GM19193 (cell line): ENCODE results near the gene ELOA2.

ENCODE experiments used
- POLR2A ChIP-seq: IDR thresholded peaks from 4 replicates; pipeline ENCODE4 v1.6.1; 2011; ENCODE audit not compliant: insufficient read depth, insufficient read length; ENCODE audit errors: extremely low read depth

The ELOA2 gene, protein sequence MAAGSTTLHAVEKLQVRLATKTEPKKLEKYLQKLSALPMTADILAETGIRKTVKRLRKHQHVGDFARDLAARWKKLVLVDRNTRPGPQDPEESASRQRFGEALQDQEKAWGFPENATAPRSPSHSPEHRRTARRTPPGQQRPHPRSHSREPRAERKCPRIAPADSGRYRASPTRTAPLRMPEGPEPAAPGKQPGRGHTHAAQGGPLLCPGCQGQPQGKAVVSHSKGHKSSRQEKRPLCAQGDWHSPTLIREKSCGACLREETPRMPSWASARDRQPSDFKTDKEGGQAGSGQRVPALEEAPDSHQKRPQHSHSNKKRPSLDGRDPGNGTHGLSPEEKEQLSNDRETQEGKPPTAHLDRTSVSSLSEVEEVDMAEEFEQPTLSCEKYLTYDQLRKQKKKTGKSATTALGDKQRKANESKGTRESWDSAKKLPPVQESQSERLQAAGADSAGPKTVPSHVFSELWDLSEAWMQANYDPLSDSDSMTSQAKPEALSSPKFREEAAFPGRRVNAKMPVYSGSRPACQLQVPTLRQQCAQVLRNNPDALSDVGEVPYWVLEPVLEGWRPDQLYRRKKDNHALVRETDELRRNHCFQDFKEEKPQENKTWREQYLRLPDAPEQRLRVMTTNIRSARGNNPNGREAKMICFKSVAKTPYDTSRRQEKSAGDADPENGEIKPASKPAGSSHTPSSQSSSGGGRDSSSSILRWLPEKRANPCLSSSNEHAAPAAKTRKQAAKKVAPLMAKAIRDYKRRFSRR

DNA sequence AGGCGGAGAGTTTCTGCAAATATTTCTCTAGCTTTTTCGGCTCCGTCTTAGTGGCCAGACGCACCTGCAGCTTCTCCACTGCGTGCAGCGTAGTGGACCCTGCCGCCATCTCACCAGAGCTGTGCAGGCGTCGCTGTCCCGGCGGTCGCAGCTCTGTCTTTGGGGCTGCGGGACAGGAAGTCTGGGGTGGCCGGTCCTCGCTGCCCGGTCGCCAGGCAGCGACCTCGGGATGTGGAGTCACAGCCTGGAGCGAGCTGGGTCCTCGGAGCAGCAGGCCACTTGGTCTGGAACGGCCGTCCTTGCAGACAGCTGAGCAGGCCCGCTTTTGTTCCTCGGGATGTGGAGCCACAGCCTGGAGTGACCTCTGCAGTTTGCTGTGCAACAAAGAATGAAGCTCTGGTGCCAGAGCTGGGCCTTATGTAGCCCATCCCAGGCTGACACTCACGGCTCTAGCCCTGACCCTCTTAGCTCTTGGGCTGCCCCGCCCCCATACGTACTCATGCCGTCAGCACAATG lies at the start of gene ELOA2:
Gene ELOA2 (minus strand): TSS at position 466 of the 516 bp plus-strand sequence. CDS start 357 bp downstream, at position 109.
- TF ChIP-seq POLR2A = no peak

DNA sequence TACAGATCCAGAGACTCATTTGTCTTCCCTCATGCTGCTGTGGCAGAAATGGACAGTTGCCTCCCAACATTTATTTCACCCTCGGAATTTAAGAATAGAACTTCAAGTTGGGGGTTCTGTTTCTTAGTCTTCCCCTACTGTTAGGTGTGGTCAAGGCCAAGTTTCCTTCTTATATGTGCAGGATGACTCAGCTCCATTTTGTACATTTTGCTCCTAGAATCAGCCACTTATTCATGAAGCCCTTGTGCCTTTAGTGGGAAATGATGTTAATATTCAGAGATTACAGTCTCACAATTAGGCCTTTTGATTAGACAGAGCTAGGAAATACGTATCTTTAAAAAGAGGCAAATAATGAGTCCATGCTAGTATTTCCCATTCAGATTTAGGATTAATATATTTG lies 46.2 kb upstream of the ELOA2 start:
- TF ChIP-seq POLR2A = no peak

DNA sequence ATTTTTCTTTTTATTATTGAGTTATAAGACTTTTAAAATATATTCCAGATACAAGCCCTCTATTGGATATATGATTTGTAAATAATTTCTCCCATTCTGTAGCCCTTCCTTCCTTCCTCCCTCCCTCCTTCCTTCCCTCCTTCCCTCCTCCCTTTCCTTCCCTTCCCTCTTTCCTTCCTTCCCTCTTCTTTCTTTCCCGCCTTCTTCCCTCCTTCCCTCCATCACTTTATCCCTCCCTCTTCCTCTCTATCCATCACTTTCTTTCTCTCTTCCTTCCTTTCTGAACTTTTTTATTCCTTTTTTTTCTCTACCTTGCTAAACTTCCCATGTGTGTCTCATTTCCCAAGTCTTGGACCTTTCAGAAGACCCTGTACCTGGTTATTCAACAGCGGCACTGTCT lies 45.5 kb upstream of the ELOA2 start:
- TF ChIP-seq POLR2A = no peak

DNA sequence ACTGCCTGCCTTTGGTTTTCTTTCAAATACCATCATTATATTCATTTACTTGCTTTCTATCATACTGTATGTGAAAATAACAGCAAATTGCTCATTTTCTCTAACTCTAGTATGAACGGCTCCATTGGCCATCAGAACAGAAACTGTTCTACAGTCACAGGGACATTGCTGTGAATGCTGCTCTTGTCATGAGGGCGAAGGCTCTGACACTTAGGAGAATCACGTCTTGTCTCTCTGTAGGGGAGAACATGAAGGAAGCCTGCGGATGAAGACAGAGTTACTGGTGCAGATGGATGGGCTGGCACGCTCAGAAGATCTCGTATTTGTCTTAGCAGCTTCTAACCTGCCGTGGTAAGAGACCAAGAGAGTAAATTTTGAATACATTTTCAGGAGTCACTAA lies 41.7 kb upstream of the ELOA2 start:
- TF ChIP-seq POLR2A = no peak

DNA sequence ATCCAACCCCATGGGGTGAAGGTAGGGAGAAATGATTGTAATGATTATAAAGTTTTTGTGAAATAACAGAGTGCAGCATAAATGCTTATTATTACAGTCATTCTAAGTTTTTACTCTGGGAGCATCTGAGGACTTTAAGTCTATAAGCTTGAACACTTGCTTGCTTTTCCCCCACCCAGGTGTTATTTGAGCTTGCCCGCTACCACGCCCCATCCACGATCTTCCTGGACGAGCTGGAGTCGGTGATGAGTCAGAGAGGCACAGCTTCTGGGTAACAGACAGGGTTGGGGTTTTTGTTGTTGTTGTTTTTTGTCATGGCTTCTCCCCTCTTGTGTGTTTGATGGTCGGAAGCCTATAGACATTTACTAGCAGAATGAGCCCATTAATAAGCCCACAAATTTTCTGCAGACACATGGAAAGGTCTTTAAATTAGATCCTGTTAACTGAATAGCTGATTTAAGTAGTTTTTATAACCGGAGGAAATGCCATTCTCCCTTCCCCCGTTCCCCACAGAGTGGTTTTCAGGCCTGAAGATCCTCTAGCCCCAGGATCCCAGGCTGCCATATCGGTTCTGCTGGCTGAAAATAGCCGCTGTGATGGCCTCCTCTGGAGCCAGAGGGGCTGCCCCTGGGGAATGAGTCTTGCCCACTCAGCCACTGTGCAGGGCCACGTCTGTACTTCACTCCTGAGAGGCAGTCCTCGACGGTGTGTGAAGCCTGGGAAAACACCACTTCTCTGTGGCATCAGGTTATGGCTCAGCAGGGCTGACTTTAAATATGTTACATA lies 39.9 kb upstream of the ELOA2 start:
- TF ChIP-seq POLR2A = no peak

DNA sequence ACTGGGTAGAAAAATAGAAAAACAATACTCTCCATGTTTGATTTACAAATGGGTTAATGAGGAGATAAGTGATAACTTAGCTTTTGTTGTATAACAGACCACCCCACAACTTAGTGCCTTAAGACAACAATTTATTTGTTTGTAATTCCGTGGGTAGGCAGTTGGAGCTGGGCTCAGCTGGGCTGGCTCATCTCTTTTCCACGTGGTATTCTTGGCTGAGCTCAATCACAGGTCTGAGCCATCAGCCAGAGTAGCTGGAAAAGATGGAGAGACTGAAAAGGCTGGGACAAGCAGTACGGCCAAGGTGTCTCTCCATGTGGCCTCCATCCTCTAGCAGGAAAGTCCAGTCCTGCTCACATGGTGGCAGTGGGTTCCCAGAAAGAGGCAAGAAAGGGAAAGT lies 32.2 kb upstream of the ELOA2 start:
- TF ChIP-seq POLR2A = no peak

DNA sequence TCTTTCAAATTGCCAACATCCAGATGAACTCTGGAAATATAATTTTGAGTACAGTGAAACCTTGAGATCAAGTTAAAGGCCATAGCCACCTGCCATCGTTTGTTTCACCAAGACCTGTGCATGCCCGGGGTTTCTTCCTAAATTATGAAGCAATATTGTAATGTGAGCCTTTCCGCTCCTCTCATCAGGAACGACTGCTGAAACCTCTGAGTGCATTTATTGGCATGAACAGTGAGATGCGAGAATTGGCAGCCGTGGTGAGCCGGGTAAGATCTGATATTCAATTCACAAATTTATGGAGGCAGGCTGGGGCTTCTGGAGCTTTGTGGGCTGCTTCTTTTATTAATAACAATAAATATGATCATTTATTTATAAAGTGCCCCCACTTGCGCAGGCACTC lies 27.7 kb upstream of the ELOA2 start:
- TF ChIP-seq POLR2A = no peak

DNA sequence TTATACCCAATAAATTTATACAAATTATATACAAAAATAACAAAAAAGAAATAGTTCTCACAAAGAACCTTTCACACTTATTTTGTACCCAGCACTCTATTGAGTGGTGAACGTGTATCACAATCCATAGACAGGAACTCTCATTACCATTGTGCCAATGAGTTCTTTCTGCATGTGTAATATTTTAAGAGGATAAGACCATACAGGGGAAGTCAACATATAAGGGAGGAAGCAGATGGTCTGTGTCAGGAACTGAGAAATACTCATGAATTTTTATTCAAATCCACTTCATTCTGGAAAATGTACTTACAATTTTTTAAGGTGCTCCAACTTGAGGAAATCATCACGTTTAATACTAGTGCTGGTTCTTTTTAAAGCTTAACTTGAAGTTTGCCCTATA lies 27.1 kb upstream of the ELOA2 start:
- TF ChIP-seq POLR2A = no peak

DNA sequence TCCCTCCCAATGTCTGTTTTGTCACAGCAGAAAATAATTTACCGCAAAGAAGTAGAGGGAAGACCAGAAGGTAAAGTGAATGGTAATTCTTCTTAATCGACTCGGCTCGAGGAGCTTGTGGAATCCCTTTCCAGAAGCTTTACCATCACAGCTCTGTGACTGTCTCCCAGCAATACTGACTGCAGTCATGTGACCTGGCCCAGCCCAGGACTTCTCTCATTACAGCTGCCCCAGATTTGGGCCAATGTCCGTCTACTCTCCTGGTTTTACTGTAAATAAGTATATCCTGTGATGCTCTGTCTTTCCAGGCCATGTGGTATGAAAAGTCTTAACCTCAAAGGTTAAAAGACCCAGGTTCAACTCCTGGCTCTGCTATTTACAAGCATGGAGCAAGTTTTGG lies 18.9 kb upstream of the ELOA2 start:
- no peak for TF ChIP-seq POLR2A

DNA sequence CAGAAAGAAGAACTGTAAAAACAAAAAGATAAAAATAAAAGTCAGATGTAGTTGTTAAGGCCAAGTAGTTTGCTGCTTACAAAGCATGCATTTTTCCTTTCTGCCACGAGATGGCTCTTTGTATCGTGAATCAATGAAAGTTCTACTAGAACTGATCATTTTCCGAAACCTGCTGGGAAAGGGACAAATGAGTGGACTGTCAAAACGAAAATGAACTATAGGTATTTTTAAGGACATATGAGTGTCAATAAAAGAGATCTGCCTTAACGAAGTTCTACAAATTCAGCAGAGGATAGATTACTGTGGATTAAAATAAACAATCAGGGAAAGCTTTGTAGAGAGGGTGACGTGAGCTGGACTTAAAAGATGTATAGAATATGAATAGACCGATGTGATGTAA lies 15.0 kb upstream of the ELOA2 start:
- no peak for TF ChIP-seq POLR2A

DNA sequence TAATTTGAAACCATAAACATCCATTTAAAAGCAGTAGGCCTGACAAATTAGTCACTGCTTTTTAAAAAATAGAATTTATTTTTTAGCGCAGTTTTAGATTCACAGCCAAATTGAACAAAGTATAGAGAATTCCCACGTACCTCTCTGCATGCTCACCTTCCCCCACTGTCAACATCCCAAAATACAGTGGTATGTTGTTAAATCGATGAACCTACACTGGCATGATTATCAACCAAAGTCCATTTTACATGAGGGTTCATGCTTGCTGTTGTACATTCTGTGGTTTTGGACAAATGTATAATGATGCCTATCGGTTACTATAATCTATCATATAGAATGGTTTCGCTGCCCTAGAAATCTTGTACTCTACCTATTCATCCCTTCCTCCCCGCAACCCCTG lies 5.6 kb upstream of the ELOA2 start:
- TF ChIP-seq POLR2A = no peak

DNA sequence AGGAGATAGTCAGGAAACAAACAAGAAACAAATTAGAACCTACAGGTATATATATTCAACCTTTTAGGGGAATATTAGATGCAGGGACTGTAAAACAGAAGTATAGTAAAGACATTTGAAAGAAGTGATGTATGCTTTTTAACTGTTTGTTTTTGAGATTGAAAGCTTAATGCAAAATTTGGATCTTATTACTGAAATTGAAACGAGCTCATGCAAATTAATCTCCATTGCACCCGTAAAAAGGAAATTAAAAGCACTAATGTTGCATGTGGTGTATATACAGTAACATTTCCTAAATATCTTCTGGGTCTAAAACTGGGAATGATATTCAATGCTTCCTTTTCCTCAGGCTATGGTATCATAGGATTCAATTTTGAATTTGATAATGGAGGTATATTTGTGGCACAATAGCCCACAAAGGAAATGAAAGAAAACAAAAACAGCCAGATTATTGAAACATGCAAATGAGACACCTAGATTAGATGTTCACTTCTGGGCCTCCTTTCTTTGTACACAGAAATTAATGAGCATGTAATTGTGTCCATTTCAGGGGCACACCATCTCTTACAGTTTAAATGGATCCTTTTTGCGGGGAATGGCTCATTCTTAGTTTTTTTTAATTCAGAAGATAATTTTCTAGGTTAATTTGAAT lies 1.6 kb upstream of the ELOA2 start:
- no peak for TF ChIP-seq POLR2A

DNA sequence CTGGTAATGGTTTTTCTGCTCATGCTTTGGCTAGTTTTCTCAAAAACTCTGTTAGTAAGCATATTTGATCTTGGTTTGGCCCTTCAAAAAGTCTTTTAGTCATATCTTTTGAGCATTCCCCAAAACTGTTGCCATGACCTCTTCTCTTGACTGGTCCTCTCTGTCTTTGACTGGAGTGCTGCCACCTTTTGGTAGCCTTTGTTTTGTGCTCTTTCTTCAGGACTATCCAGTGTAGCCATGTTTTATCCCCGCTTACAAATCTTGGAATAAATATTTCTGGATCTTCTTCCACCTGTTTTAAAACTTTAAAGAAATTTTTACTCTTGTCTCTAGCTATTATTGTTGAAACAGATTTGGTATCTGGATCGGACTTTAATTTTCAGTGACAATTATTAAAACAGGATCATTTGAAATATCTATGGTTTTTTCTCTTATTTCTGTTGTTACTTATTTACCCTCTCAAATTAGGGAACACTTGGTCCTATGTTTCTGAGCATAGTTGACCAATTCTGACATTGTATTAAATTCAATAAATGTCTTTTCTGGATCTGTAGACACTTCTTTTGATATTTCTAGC lies 965 bp upstream of the ELOA2 start:
- TF ChIP-seq POLR2A = no peak

DNA sequence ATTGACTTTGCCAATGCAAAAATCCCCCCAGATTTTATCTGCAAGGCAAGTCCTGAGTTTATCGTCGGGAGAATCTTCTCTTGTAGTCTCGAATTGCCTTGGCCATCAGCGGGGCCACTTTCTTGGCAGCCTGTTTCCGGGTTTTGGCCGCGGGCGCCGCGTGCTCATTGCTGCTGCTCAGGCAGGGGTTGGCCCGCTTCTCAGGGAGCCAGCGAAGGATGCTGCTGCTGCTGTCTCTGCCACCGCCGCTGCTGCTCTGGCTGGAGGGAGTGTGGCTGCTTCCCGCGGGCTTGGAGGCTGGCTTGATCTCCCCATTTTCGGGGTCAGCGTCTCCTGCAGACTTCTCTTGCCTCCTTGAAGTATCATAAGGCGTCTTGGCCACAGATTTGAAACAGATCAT lies 2.5 kb downstream of the ELOA2 start:
- TF ChIP-seq POLR2A = no peak
